Gastrocnemius medialis (tissue), 4 donors: ENCODE measurements around the gene WFDC10B. TPM values are rescaled to one million over a fixed set of nuclear protein-coding genes. Genes with fewer than 3 reads are reported as not detected.
"Not testable (repeated sequence)": the region's sequence is repeated elsewhere in the genome, so short reads cannot be mapped to it uniquely, and the experiment has no call there.

ENCODE experiments used
- ATAC-seq, 2 donors: fragments of 150-250 bp; one replicate each; pipeline ENCODE4 v1.9.1; 2016
- DNase-seq, 2 donors: peaks; one replicate each; pipeline ENCODE4 v3.0.0-alpha.2; 2019
- H3K27ac ChIP-seq, 4 donors: fragments of 200-600 bp; sonication (generic); 1 replicate in 1 of 4; 2 replicates in 3 of 4; pipeline ENCODE4 v1.5.1; 2016 to 2018; ENCODE audit warnings: mild to moderate bottlenecking in 2 of 4, moderate library complexity in 1 of 4
- H3K27me3 ChIP-seq, 3 donors: fragments of 200-600 bp; sonication (generic) in 2 of 3; 1 replicate in 1 of 3; 2 replicates in 2 of 3; pipeline versions ENCODE4 v1.5.1 to v1.6.0; 2016 to 2019; ENCODE audit warnings: mild to moderate bottlenecking in 1 of 3, moderate library complexity in 1 of 3
- H3K36me3 ChIP-seq, 2 donors: fragments of 200-600 bp; sonication (generic) in 1 of 2; one replicate each; pipeline ENCODE4 v1.5.1; 2017 to 2018
- H3K4me1 ChIP-seq, 2 donors: fragments of 200-600 bp; sonication (generic) in 1 of 2; one replicate each; pipeline ENCODE4 v1.5.1; 2016 to 2017; ENCODE audit warnings: mild to moderate bottlenecking in 2 of 2
- H3K4me3 ChIP-seq, 4 donors: fragments of 200-600 bp; sonication (generic) in 3 of 4; 1 replicate in 1 of 4; 2 replicates in 3 of 4; pipeline ENCODE4 v1.5.1; 2016 to 2019; ENCODE audit warnings: mild to moderate bottlenecking in 2 of 4
- H3K9me3 ChIP-seq, 3 donors: fragments of 200-600 bp; sonication (generic) in 2 of 3; 1 replicate in 1 of 3; 2 replicates in 2 of 3; pipeline ENCODE4 v1.5.1; 2016 to 2019
- POLR2A ChIP-seq, 2 donors: fragments of 450-650 bp; IDR thresholded peaks; one replicate each; pipeline ENCODE4 v1.6.1; 2017; ENCODE audit warnings: antibody characterized with exemption in 2 of 2, mild to moderate bottlenecking in 2 of 2, moderate library complexity in 2 of 2
- in situ Hi-C, 4 donors: fragments of 200-750 bp; cut with MboI; loops; one replicate each; pipeline versions ENCODE4 v1.15.0 to v1.8.0; 2017; ENCODE audit warnings: low sequenced_read_pairs in 4 of 4
- intact Hi-C: fragments of 100-400 bp; cut with DNase I; formaldehyde crosslinking; loops from one replicate; pipeline ENCODE4 v1.15.1; 2023; ENCODE audit warnings: low total_unique reads
- total RNA-seq, 4 donors: library from RNA; depleted of rRNA; stranded (reverse); fragments of >200 nt; gene quantifications; one replicate each; pipeline versions ENCODE4 v1.1.0 to v1.2.3, GENCODE V29; 2016
- TF ChIP-seq, protein P1 (sequence below), 5 experiments: fragments of 450-650 bp in 3 of 5; fragments of 200-600 bp in 2 of 5; sonication (generic) in 2 of 5; IDR thresholded peaks in 4 of 5; conservative IDR thresholded peaks in 1 of 5; 1 replicate in 4 of 5; 2 replicates in 1 of 5; pipeline ENCODE4 v1.5.1; 2016 to 2019; ENCODE audit warnings: antibody characterized with exemption in 5 of 5, mild to moderate bottlenecking in 3 of 5, moderate library complexity in 3 of 5

The WFDC10B gene
- total RNA-seq, 4 donors from 2014 or later, result not detected

DNA sequence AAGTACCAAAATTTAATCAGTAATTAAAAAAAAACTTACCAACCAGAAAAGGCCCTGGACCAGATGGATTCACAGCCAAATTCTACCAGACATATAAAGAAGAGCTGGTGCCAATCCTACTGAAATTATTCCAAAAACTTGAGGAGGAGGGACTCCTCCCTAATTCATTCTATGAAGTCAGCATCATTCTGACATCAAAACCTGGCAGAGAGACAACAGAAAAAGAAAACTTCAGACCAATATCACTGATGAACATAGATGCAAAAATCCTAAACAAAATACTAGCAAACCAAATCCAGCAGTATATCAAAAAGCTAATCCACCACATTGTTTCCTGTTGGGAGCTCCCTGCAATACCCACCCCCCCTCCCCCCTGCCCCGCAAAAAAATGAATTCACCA is 34.7 kb downstream of the WFDC10B start, which contains the start of gene WFDC11:
TSS of gene WFDC11 (minus strand) at position 101 of the 400 bp plus-strand sequence. CDS start 19,639 bp downstream, outside the sequence.
- Histone ChIP-seq H3K27me3 (no peaks in the 10 kb centered on the region), H3K36me3 (no peaks in the 10 kb centered on the region), H3K4me3 (no peak within 1 kb of the TSS), H3K27ac (no peak within 1 kb of the TSS), H3K4me1 (no peaks in the 10 kb centered on the region), H3K9me3 (no peaks in the 10 kb centered on the region)
- TF ChIP-seq, protein P1, sequence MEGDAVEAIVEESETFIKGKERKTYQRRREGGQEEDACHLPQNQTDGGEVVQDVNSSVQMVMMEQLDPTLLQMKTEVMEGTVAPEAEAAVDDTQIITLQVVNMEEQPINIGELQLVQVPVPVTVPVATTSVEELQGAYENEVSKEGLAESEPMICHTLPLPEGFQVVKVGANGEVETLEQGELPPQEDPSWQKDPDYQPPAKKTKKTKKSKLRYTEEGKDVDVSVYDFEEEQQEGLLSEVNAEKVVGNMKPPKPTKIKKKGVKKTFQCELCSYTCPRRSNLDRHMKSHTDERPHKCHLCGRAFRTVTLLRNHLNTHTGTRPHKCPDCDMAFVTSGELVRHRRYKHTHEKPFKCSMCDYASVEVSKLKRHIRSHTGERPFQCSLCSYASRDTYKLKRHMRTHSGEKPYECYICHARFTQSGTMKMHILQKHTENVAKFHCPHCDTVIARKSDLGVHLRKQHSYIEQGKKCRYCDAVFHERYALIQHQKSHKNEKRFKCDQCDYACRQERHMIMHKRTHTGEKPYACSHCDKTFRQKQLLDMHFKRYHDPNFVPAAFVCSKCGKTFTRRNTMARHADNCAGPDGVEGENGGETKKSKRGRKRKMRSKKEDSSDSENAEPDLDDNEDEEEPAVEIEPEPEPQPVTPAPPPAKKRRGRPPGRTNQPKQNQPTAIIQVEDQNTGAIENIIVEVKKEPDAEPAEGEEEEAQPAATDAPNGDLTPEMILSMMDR (IDR thresholded peaks at IDR 0.05 in 4 of 5, conservative IDR thresholded peaks at IDR 0.05 in 1 of 5), result no peak
- no peak for TF ChIP-seq POLR2A (IDR thresholded peaks at IDR 0.05)
- DNase-seq, result no peak
- no peak for ATAC-seq
- in situ Hi-C loops, result no loop called here
- intact Hi-C loops, result no loop called here

GRCh38 chr20:45657038-45657437 is 47.8 kb downstream of the WFDC10B start:
- DNase-seq, H3K4me1 ChIP-seq, H3K27ac ChIP-seq, H3K27me3 ChIP-seq, H3K4me3 ChIP-seq, ATAC-seq, in situ Hi-C loops, H3K36me3 ChIP-seq, H3K9me3 ChIP-seq, intact Hi-C loops: not testable (repeated sequence)

DNA sequence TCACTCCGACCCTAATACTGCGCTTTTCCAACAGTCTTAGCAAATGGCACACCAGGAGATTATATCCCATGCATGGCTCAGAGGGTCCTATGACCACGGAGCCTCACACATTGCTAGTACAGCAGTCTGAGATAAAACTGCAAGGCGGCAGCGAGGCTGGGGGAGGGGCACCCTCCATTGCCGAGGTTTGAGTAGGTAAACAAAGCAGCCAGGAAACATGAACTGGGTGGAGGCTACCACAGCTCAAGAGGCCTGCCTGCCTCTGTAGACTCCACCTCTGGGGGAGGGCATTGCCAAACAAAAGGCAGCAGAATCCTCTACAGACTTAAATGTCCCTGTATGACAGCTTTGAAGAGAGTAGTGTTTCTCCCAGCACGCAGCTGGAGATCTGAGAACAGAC is 53.1 kb downstream of the WFDC10B start:
- in situ Hi-C loops, H3K27me3 ChIP-seq, H3K4me3 ChIP-seq, H3K27ac ChIP-seq, ATAC-seq, DNase-seq, intact Hi-C loops, H3K9me3 ChIP-seq, H3K4me1 ChIP-seq, H3K36me3 ChIP-seq: not testable (repeated sequence)

GRCh38 chr20:45649312-45649863 is 55.4 kb downstream of the WFDC10B start:
- in situ Hi-C loops, result no loop called here
- intact Hi-C loops, result no loop called here

GRCh38 chr20:45647441-45648050 is 57.3 kb downstream of the WFDC10B start:
- no peak for DNase-seq
- no peak for TF ChIP-seq POLR2A (IDR thresholded peaks at IDR 0.05)
- TF ChIP-seq, protein P1 (IDR thresholded peaks at IDR 0.05 in 4 of 5, conservative IDR thresholded peaks at IDR 0.05 in 1 of 5), result no peak
- Histone ChIP-seq H3K27me3 (peaks cover 0 to 3% (median 0%) of the 10 kb centered on the region in 3 donors), H3K4me3 (no peak overlapping the region), H3K36me3 (no peaks in the 10 kb centered on the region), H3K4me1 (no peaks in the 10 kb centered on the region), H3K9me3 (no peaks in the 10 kb centered on the region), H3K27ac (no peak overlapping the region)
- intact Hi-C loops, result no loop called here
- in situ Hi-C loops, result no loop called here
- ATAC-seq, result no peak

More at GRCh38 chr20:45649312-45649863, 55.4 kb downstream of the WFDC10B start:
- ATAC-seq (no peak), DNase-seq (no peak)
- H3K27me3 ChIP-seq, result peaks cover 0 to 3% (median 0%) of the 10 kb centered on the region in 3 donors
- no peak overlapping the region for H3K27ac ChIP-seq
- H3K36me3 ChIP-seq, result no peaks in the 10 kb centered on the region
- no peaks in the 10 kb centered on the region for H3K9me3 ChIP-seq
- no peaks in the 10 kb centered on the region for H3K4me1 ChIP-seq
- no peak overlapping the region for H3K4me3 ChIP-seq
- no peak for TF ChIP-seq POLR2A (IDR thresholded peaks at IDR 0.05)
- TF ChIP-seq, protein P1 (IDR thresholded peaks at IDR 0.05 in 4 of 5, conservative IDR thresholded peaks at IDR 0.05 in 1 of 5), result no peak
